ENCODE data around the gene NCF4. TPM values are rescaled to one million over a fixed set of nuclear protein-coding genes. Genes with fewer than 3 reads are reported as not detected.

Gene NCF4
- total RNA-seq, 4 donors from 2014 or later: 2.1 to 15.1 (median 8.4) TPM

DNA sequence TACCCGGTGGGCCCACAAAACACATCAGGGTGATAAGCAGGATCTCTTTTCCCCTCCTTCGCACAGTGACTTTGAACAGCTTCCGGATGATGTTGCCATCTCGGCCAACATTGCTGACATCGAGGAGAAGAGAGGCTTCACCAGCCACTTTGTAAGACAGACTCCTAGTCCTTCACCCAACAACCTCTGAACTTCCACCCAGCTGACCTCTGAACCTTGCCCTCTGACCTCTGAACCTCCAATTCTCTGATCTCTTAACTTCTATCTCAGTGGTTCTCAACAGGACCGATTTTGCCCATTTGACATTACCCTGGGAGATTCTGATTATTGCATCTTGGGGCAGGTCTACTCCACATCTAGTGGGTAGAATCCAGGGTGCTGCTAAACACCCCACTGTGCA is 3.2 kb downstream of the NCF4 start:
- Histone ChIP-seq H3K27ac (no peak overlapping the region), H3K36me3 (no peaks in the 10 kb centered on the region), H3K4me3 (no peak overlapping the region), H3K27me3 (peaks cover 0 to 15% (median 0%) of the 10 kb centered on the region in 4 donors), H3K9me3 (no peaks in the 10 kb centered on the region), H3K4me1 (peaks cover 12 to 47% (median 23%) of the 10 kb centered on the region in 3 donors)
- TF ChIP-seq, protein P1, sequence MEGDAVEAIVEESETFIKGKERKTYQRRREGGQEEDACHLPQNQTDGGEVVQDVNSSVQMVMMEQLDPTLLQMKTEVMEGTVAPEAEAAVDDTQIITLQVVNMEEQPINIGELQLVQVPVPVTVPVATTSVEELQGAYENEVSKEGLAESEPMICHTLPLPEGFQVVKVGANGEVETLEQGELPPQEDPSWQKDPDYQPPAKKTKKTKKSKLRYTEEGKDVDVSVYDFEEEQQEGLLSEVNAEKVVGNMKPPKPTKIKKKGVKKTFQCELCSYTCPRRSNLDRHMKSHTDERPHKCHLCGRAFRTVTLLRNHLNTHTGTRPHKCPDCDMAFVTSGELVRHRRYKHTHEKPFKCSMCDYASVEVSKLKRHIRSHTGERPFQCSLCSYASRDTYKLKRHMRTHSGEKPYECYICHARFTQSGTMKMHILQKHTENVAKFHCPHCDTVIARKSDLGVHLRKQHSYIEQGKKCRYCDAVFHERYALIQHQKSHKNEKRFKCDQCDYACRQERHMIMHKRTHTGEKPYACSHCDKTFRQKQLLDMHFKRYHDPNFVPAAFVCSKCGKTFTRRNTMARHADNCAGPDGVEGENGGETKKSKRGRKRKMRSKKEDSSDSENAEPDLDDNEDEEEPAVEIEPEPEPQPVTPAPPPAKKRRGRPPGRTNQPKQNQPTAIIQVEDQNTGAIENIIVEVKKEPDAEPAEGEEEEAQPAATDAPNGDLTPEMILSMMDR (IDR thresholded peaks at IDR 0.05): no peak
- no peak for TF ChIP-seq POLR2A (IDR thresholded peaks at IDR 0.05)
- DNase-seq: no peak
- WGBS, 2 donors: 77 to 94% methylated on average over 6 of the region's 6 CpGs
- intact Hi-C loops (cut with DNase I): loop anchor here (5.0 to 10.0 kb wide), 2 partner anchors 113 to 319 kb away; no protein-coding TSS in a partner anchor

DNA sequence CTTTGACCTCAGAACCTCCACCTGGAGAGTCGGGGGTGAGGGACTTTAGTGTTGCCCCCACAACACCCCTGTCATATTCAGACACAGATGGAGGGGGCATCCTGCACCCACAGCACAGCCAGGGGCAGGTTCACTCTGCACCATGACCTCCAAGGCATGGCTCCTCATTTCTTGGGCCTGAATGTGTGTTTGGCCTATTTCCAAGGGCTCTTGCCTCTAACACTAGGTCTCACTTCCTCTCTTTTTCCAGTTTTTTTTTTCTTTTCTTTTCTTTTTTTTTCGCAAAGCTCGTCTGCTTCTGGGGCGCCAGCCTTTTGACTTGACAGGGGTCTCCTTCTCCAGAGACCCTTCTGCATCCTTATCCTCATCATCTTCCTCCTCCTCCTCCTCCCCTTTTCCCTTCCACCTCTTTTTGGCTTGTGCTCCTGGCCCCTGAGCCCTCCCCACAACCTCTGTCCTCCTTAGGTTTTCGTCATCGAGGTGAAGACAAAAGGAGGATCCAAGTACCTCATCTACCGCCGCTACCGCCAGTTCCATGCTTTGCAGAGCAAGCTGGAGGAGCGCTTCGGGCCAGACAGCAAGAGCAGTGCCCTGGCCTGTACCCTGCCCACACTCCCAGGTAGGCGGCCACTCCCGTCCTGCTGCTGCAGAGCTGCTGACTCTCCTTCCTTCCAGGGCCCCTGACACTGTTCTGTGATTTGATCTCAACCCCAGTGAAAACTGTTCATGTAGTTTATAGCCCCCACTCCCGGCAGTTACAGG is 3.8 kb downstream of the NCF4 start:
- 50 to 71% methylated on average over 12 to 13 of the region's 14 CpGs for WGBS, 2 donors
- no peak for DNase-seq
- no peaks in the 10 kb centered on the region for H3K36me3 ChIP-seq
- H3K27ac ChIP-seq: no peak overlapping the region
- no peaks in the 10 kb centered on the region for H3K9me3 ChIP-seq
- TF ChIP-seq, protein P1 (IDR thresholded peaks at IDR 0.05): no peak
- TF ChIP-seq POLR2A (IDR thresholded peaks at IDR 0.05): no peak
- H3K27me3 ChIP-seq: peaks cover 0 to 20% (median 0%) of the 10 kb centered on the region in 4 donors
- no peak overlapping the region for H3K4me3 ChIP-seq
- H3K4me1 ChIP-seq: peaks cover 12 to 48% (median 18%) of the 10 kb centered on the region in 3 donors
- intact Hi-C loops (cut with DNase I): loop anchor here (5.0 to 10.0 kb wide), 2 partner anchors 113 to 320 kb away; no protein-coding TSS in a partner anchor

DNA sequence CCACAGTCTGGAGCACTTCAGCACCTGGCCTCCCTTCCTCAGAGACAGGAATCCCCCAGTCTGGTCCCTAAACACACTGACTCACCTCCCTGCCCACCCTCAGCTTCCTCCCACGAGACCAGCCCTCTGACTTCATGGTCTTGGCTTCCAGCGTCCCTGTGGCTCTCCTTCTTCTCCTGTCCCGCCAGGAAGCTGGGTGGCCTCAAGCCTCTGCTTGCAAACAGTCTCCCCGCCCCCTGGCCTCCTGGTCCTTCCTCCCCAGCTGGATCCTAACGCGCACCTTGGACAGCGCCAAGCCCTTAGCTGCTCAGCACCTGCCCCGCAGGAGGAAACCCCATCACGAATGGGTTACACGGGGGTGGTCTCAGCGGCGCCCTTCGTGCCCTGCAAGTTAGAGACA is 4.5 kb downstream of the NCF4 start:
- no peak overlapping the region for H3K4me3 ChIP-seq
- peaks cover 13 to 48% (median 18%) of the 10 kb centered on the region in 3 donors for H3K4me1 ChIP-seq
- H3K27ac ChIP-seq: no peak overlapping the region
- no peaks in the 10 kb centered on the region for H3K36me3 ChIP-seq
- whole genome bisulfite sequencing, 2 donors: 13 to 37% methylated on average over 7 to 13 of the region's 13 CpGs
- intact Hi-C loops (cut with DNase I): loop anchor here (10.0 kb wide), 1 partner anchor 321 kb away; no protein-coding TSS in a partner anchor
- TF ChIP-seq, protein P1 (IDR thresholded peaks at IDR 0.05): no peak
- no peak for TF ChIP-seq POLR2A (IDR thresholded peaks at IDR 0.05)
- no peak for DNase-seq
- H3K27me3 ChIP-seq: peaks cover 0 to 25% (median 0%) of the 10 kb centered on the region in 4 donors
- no peaks in the 10 kb centered on the region for H3K9me3 ChIP-seq

DNA sequence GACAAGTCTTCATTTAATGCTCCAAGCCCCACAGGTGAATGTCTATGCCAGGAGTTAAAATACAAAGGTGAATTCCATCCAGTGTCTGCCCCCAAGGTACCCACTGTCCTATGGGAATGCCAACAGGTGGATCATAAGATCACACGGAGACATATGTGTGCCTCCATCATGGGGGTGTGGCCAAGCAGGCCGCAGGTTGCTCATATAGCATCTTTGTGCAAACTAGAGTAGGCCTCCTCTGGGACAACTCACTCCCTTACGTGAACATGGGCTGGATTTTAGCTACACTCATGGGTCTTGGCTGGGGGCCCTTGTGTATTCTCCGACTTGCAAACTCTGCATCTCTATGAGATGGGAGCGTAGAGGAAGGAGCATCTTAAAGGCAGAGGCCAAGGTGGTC is 6.9 kb downstream of the NCF4 start:
- H3K4me3 ChIP-seq: no peak overlapping the region
- H3K27me3 ChIP-seq: peaks cover 0 to 32% (median 0%) of the 10 kb centered on the region in 4 donors
- DNase-seq: no peak
- H3K36me3 ChIP-seq: no peaks in the 10 kb centered on the region
- H3K4me1 ChIP-seq: peaks cover 8 to 50% (median 21%) of the 10 kb centered on the region in 3 donors
- intact Hi-C loops (cut with DNase I): loop anchor here (10.0 kb wide), 1 partner anchor 323 kb away; no protein-coding TSS in a partner anchor
- H3K27ac ChIP-seq: no peak overlapping the region
- WGBS, 2 donors: 90 to 93% methylated on average over 3 to 5 of the region's 5 CpGs
- TF ChIP-seq POLR2A (IDR thresholded peaks at IDR 0.05): no peak
- TF ChIP-seq, protein P1 (IDR thresholded peaks at IDR 0.05): no peak
- H3K9me3 ChIP-seq: no peaks in the 10 kb centered on the region

DNA sequence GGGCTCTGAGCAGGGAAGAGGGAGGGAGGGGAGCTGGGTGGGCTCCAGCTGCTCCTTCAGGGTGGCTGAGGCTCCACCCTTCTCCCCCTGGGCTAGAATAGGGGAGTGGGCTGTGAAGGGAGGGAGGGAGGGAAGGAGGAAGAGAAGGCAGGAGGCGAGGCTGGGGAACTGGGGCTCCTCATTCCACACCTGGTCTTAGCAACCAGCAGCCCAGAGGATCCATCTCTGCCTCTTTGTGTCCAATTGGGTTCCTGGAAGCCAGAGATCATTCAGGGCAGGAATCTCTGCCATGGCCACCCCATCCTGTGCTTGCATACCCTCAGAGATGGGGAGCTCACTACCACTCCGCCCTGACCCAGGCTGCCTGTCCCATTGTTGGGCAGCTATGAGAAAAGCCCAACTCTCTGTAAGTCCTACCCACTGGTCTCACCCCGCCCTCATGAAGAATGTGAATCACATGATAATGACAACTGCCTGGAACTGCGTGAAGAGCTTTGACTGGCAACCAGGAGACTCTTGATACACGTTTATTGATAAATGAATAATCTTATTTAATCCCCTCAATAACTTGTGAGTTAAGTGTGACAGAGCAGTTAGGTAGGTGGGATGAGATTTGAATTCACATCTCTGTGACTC is 7.9 kb downstream of the NCF4 start:
- H3K36me3 ChIP-seq: no peaks in the 10 kb centered on the region
- peaks cover 0 to 32% (median 0%) of the 10 kb centered on the region in 4 donors for H3K27me3 ChIP-seq
- no peak overlapping the region for H3K27ac ChIP-seq
- 61 to 69% methylated on average over 3 to 4 of the region's 5 CpGs for WGBS, 2 donors
- TF ChIP-seq, protein P1 (IDR thresholded peaks at IDR 0.05): no peak
- no peak for TF ChIP-seq POLR2A (IDR thresholded peaks at IDR 0.05)
- no peak for DNase-seq
- H3K4me1 ChIP-seq: peaks cover 8 to 57% (median 26%) of the 10 kb centered on the region in 3 donors
- intact Hi-C loops (cut with DNase I): loop anchor here (10.0 kb wide), 1 partner anchor 324 kb away; no protein-coding TSS in a partner anchor
- no peak overlapping the region for H3K4me3 ChIP-seq
- no peaks in the 10 kb centered on the region for H3K9me3 ChIP-seq

Measured in esophagus squamous epithelium (tissue), 5 donors.